HEK293 (cell line): ENCODE measurements around the gene CFAP97D2.

Source experiments
- CTCF ChIP-seq: fragments of 450-650 bp; formaldehyde crosslinking; IDR thresholded peaks from 2 replicates; pipeline ENCODE4 v1.5.1; 2016; ENCODE audit warnings: missing biosample characterization, missing genetic modification characterization
- GLI2 ChIP-seq: fragments of 450-650 bp; formaldehyde crosslinking; IDR thresholded peaks from 2 replicates; pipeline ENCODE4; 2017; ENCODE audit warnings: missing biosample characterization, missing genetic modification characterization, low read depth, borderline replicate concordance
- MEIS1 ChIP-seq: sonication (generic); formaldehyde crosslinking; IDR thresholded peaks from 2 replicates; pipeline ENCODE4 v1.8.1; 2022; ENCODE audit warnings: missing genetic modification reagents, mild to moderate bottlenecking, borderline replicate concordance
- YY1 ChIP-seq: fragments of 450-650 bp; formaldehyde crosslinking; IDR thresholded peaks from 2 replicates; pipeline ENCODE4 v1.5.1; 2018; ENCODE audit warnings: missing biosample characterization, missing genetic modification characterization
- ZBTB1 ChIP-seq: fragments of 450-650 bp; formaldehyde crosslinking; IDR thresholded peaks from 2 replicates; pipeline ENCODE4 v1.5.1; 2016; ENCODE audit warnings: missing biosample characterization, missing genetic modification characterization
- ZFP37 ChIP-seq: fragments of 450-650 bp; formaldehyde crosslinking; IDR thresholded peaks from 2 replicates; pipeline ENCODE4 v1.5.1; 2016; ENCODE audit warnings: missing biosample characterization, missing genetic modification characterization
- ZNF292 ChIP-seq: fragments of 450-650 bp; formaldehyde crosslinking; IDR thresholded peaks from 2 replicates; pipeline ENCODE4 v1.5.1; 2016; ENCODE audit warnings: low read depth, missing biosample characterization, missing genetic modification characterization, borderline replicate concordance
- ZNF302 ChIP-seq: fragments of 450-650 bp; formaldehyde crosslinking; IDR thresholded peaks from 2 replicates; pipeline ENCODE4 v1.5.1; 2016; ENCODE audit warnings: missing biosample characterization, missing genetic modification characterization, low read depth
- ZNF501 ChIP-seq: fragments of 450-650 bp; formaldehyde crosslinking; IDR thresholded peaks from 2 replicates; pipeline ENCODE4 v1.5.1; 2016; ENCODE audit warnings: missing biosample characterization, missing genetic modification characterization
- ZSCAN16 ChIP-seq: fragments of 450-650 bp; formaldehyde crosslinking; IDR thresholded peaks from 2 replicates; pipeline ENCODE4 v1.5.1; 2016; ENCODE audit warnings: missing biosample characterization, missing genetic modification characterization
- TF ChIP-seq, protein P1 (sequence below): fragments of 450-650 bp; formaldehyde crosslinking; conservative IDR thresholded peaks from 2 replicates; pipeline ENCODE4 v1.5.1; 2016; ENCODE audit warnings: low read depth, missing biosample characterization, missing genetic modification characterization
- TF ChIP-seq, protein P2 (sequence below): fragments of 450-650 bp; formaldehyde crosslinking; IDR thresholded peaks from 2 replicates; pipeline ENCODE4 v1.5.1; 2016; ENCODE audit warnings: missing biosample characterization, missing genetic modification characterization, low read depth

GRCh38 chr13:114142137-114142550 lies 36.9 kb upstream of the CFAP97D2 start:
- TF ChIP-seq GLI2 (tag by site-specific recombination) (no peak), ZFP37 (no peak), YY1 (no peak), CTCF (tag by site-specific recombination) (no peak), ZNF292 (tag by site-specific recombination) (no peak), ZNF302 (no peak), MEIS1 (CRISPR knock-in tag) (no peak), ZBTB1 (tag by site-specific recombination) (no peak), ZNF501 (no peak), ZSCAN16 (no peak)
- TF ChIP-seq, protein P1, sequence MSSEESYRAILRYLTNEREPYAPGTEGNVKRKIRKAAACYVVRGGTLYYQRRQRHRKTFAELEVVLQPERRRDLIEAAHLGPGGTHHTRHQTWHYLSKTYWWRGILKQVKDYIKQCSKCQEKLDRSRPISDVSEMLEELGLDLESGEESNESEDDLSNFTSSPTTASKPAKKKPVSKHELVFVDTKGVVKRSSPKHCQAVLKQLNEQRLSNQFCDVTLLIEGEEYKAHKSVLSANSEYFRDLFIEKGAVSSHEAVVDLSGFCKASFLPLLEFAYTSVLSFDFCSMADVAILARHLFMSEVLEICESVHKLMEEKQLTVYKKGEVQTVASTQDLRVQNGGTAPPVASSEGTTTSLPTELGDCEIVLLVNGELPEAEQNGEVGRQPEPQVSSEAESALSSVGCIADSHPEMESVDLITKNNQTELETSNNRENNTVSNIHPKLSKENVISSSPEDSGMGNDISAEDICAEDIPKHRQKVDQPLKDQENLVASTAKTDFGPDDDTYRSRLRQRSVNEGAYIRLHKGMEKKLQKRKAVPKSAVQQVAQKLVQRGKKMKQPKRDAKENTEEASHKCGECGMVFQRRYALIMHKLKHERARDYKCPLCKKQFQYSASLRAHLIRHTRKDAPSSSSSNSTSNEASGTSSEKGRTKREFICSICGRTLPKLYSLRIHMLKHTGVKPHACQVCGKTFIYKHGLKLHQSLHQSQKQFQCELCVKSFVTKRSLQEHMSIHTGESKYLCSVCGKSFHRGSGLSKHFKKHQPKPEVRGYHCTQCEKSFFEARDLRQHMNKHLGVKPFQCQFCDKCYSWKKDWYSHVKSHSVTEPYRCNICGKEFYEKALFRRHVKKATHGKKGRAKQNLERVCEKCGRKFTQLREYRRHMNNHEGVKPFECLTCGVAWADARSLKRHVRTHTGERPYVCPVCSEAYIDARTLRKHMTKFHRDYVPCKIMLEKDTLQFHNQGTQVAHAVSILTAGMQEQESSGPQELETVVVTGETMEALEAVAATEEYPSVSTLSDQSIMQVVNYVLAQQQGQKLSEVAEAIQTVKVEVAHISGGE (tag by site-specific recombination): no peak
- TF ChIP-seq, protein P2, sequence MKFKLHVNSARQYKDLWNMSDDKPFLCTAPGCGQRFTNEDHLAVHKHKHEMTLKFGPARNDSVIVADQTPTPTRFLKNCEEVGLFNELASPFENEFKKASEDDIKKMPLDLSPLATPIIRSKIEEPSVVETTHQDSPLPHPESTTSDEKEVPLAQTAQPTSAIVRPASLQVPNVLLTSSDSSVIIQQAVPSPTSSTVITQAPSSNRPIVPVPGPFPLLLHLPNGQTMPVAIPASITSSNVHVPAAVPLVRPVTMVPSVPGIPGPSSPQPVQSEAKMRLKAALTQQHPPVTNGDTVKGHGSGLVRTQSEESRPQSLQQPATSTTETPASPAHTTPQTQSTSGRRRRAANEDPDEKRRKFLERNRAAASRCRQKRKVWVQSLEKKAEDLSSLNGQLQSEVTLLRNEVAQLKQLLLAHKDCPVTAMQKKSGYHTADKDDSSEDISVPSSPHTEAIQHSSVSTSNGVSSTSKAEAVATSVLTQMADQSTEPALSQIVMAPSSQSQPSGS (tag by site-specific recombination): no peak
